IMR-90 (cell line): ENCODE results near the gene AGR3. TPM values are rescaled to one million over a fixed set of nuclear protein-coding genes. Genes with fewer than 3 reads are reported as not detected.

ENCODE experiments used
- ATAC-seq: fragments of 200-7000 bp; cut with Tn5 transposase; 2 replicates; pipeline ENCODE4 v1.9.1; 2020; ENCODE audit warnings: low read depth, mild to moderate bottlenecking, moderate library complexity
- BruUV-seq: library from RNA; stranded (reverse); fragments of 400-500 nt; replicated peaks from 2 replicates; lab custom pipeline; 2021; lab: Mats Ljungman, UMichigan
- CTCF ChIA-PET: fragments of 300-600 bp; formaldehyde crosslinking; extraction: SDS; loops from one replicate; lab custom pipeline; 2021; ENCODE audit warnings: antibody characterized with exemption; lab: Yijun Ruan, JAX
- POLR2A ChIA-PET: fragments of 300-600 bp; sonication (Branson Sonifier 250); formaldehyde crosslinking; loops from one replicate; lab custom pipeline; 2022; ENCODE audit warnings: antibody characterized with exemption; ENCODE audit not compliant: unreplicated experiment; lab: Charles Lee
- DNase-seq: peaks from one replicate; pipeline ENCODE4 v3.0.0; 2013
- H2AFZ ChIP-seq: replicated peaks from 2 replicates; pipeline ENCODE3; 2013; ENCODE audit warnings: low read length, mild to moderate bottlenecking; ENCODE audit not compliant: poor library complexity
- H2AK5ac ChIP-seq: 2 replicates; pipeline ENCODE4 v1.6.1; 2013; ENCODE audit warnings: low read depth, low read length, inconsistent platforms
- H2AK9ac ChIP-seq: replicated peaks from 2 replicates; pipeline ENCODE3; 2013; ENCODE audit warnings: mild to moderate bottlenecking, low read depth, low read length, moderate library complexity; ENCODE audit not compliant: poor library complexity
- H2BK120ac ChIP-seq: 2 replicates; pipeline ENCODE4 v1.6.1; 2013; ENCODE audit warnings: low read depth, low read length, inconsistent platforms
- H2BK15ac ChIP-seq: 3 replicates; pipeline ENCODE4 v1.6.1; 2013; ENCODE audit warnings: low read depth, low read length, inconsistent platforms
- H2BK20ac ChIP-seq: 2 replicates; pipeline ENCODE4 v1.6.1; 2013; ENCODE audit warnings: low read depth, mild to moderate bottlenecking, inconsistent platforms, low read length, moderate library complexity
- H2BK5ac ChIP-seq: 2 replicates; pipeline ENCODE4 v1.6.1; 2013; ENCODE audit warnings: mild to moderate bottlenecking, low read depth, low read length, inconsistent platforms; ENCODE audit not compliant: poor library complexity, severe bottlenecking
- H3K14ac ChIP-seq: replicated peaks from 2 replicates; pipeline ENCODE4 v1.6.1; 2013; ENCODE audit warnings: low read depth, low read length, inconsistent platforms
- H3K18ac ChIP-seq: 2 replicates; pipeline ENCODE4 v1.6.1; 2013; ENCODE audit warnings: low read depth, low read length, control low read depth
- H3K23ac ChIP-seq: 2 replicates; pipeline ENCODE4 v1.6.1; 2013; ENCODE audit warnings: low read depth, low read length, inconsistent platforms
- H3K27ac ChIP-seq: 2 replicates; pipeline ENCODE4 v1.5.1; 2013; ENCODE audit warnings: mild to moderate bottlenecking, control low read depth, low read length; ENCODE audit not compliant: insufficient read depth
- H3K27me3 ChIP-seq: 2 replicates; pipeline ENCODE4 v1.6.1; 2013; ENCODE audit warnings: low read length; ENCODE audit not compliant: control insufficient read depth, insufficient read depth
- H3K36me3 ChIP-seq: 2 replicates; pipeline ENCODE4 v1.6.1; 2013; ENCODE audit warnings: low read length, mixed read lengths; ENCODE audit not compliant: control insufficient read depth, insufficient read depth
- H3K4ac ChIP-seq: 2 replicates; pipeline ENCODE4 v1.6.1; 2013; ENCODE audit warnings: low read depth, low read length, inconsistent platforms
- H3K4me1 ChIP-seq: 2 replicates; pipeline ENCODE4 v1.6.1; 2013; ENCODE audit warnings: low read length, mixed read lengths; ENCODE audit not compliant: control insufficient read depth, insufficient read depth
- H3K4me2 ChIP-seq: 2 replicates; pipeline ENCODE4 v1.6.1; 2013; ENCODE audit warnings: low read depth, mild to moderate bottlenecking, control low read depth, low read length, moderate library complexity
- H3K4me3 ChIP-seq: 2 replicates; pipeline ENCODE4 v1.5.1; 2013; ENCODE audit warnings: low read depth, mild to moderate bottlenecking, control low read depth, low read length, moderate library complexity; ENCODE audit not compliant: insufficient read depth
- H3K56ac ChIP-seq: 2 replicates; pipeline ENCODE4 v1.6.1; 2013; ENCODE audit warnings: low read length, inconsistent platforms; ENCODE audit not compliant: insufficient read depth; ENCODE audit errors: extremely low read depth
- H3K79me1 ChIP-seq, 2 experiments: 2 replicates each; pipeline ENCODE4 v1.6.1; 2013; ENCODE audit warnings: low read length in 2 of 2, inconsistent platforms in 1 of 2, low read depth in 1 of 2
- H3K9ac ChIP-seq: 2 replicates; pipeline ENCODE4 v1.6.1; 2013; ENCODE audit warnings: low read depth, low read length, control low read depth
- H3K9me1 ChIP-seq: 2 replicates; pipeline ENCODE4 v1.6.1; 2013; ENCODE audit warnings: low read length, inconsistent platforms; ENCODE audit not compliant: insufficient read depth
- H3K9me3 ChIP-seq: 2 replicates; pipeline ENCODE4 v1.6.1; 2013; ENCODE audit warnings: low read length; ENCODE audit not compliant: control insufficient read depth, insufficient read depth
- H4K20me1 ChIP-seq: 2 replicates; pipeline ENCODE4 v1.6.1; 2013; ENCODE audit warnings: low read length, inconsistent platforms; ENCODE audit not compliant: insufficient read depth
- H4K5ac ChIP-seq: 2 replicates; pipeline ENCODE4 v1.6.1; 2013; ENCODE audit warnings: mild to moderate bottlenecking, low read depth, low read length, control low read depth
- H4K8ac ChIP-seq, 2 experiments: 2 replicates each; pipeline ENCODE4 v1.6.1; 2013; ENCODE audit warnings: low read depth in 2 of 2, low read length in 2 of 2, control low read depth in 1 of 2, inconsistent platforms in 1 of 2
- H4K91ac ChIP-seq: 2 replicates; pipeline ENCODE4 v1.6.1; 2013; ENCODE audit warnings: low read depth, low read length, inconsistent platforms; ENCODE audit not compliant: insufficient read depth
- FOS ChIP-seq: fragments of 150-350 bp; IDR thresholded peaks from 2 replicates; pipeline ENCODE4 v1.6.1; 2016; ENCODE audit warnings: low read depth, low read length
- MAFK ChIP-seq: IDR thresholded peaks from 2 replicates; pipeline ENCODE4 v1.6.1; 2012; ENCODE audit warnings: low read depth, low read length, improper control_type of control experiment
- MAZ ChIP-seq: IDR thresholded peaks from 2 replicates; pipeline ENCODE4 v1.6.1; 2012; ENCODE audit warnings: low read depth, mild to moderate bottlenecking, low read length, improper control_type of control experiment, moderate library complexity, borderline replicate concordance
- NFE2L2 ChIP-seq: fragments of 150-350 bp; IDR thresholded peaks from 2 replicates; pipeline ENCODE4 v1.6.1; 2016; ENCODE audit warnings: low read depth, mild to moderate bottlenecking, low read length
- POLR2A ChIP-seq: IDR thresholded peaks from 2 replicates; pipeline ENCODE4 v1.6.1; 2012; ENCODE audit warnings: mild to moderate bottlenecking, low read depth, low read length
- RAD21 ChIP-seq: IDR thresholded peaks from 2 replicates; pipeline ENCODE4 v1.6.1; 2012; ENCODE audit warnings: low read length, improper control_type of control experiment
- RCOR1 ChIP-seq: IDR thresholded peaks from 2 replicates; pipeline ENCODE4 v1.6.1; 2012; ENCODE audit warnings: mild to moderate bottlenecking, low read length, improper control_type of control experiment; ENCODE audit not compliant: insufficient replicate concordance
- SMC3 ChIP-seq: fragments of 150-350 bp; IDR thresholded peaks from 2 replicates; pipeline ENCODE4 v1.6.1; 2016; ENCODE audit warnings: low read depth, mild to moderate bottlenecking, antibody characterized with exemption, low read length, moderate library complexity
- WGBS, 2 experiments: methylation state at CpG; one replicate each; pipeline versions ENCODE4 v1.1.5 to v1.1.7; 2013; ENCODE audit warnings: missing lambda C conversion rate in 2 of 2; ENCODE audit not compliant: insufficient read length in 1 of 2; ENCODE audit errors: extremely low coverage in 2 of 2; 5-methylcytosine and 5-hydroxymethylcytosine counted together
- dilution Hi-C: fragments of 300-500 bp; cut with HindIII; formaldehyde crosslinking; loops from one replicate; pipeline ENCODE4 v1.14.3; 2018; ENCODE audit warnings: low sequenced_read_pairs; ENCODE audit not compliant: unreplicated experiment
- in situ Hi-C: fragments of 300-500 bp; cut with MboI; formaldehyde crosslinking; loops from 3 replicates; pipeline ENCODE4 v1.14.3; 2019; ENCODE audit warnings: low sequenced_read_pairs, inconsistent platforms, mixed read lengths
- intact Hi-C: fragments of 100-400 bp; cut with micrococcal nuclease; formaldehyde crosslinking; loops from 2 replicates; pipeline ENCODE4 v1.10.0; 2022
- polyA plus RNA-seq, 3 experiments: library from polyadenylated mRNA; depleted of rRNA; stranded (reverse); fragments of >200 nt; gene quantifications; 2 replicates each; pipeline ENCODE4 v1.2.3, GENCODE V29; 2012; ENCODE audit warnings: low replicate concordance in 1 of 3
- total RNA-seq: library from RNA; depleted of rRNA; stranded (reverse); fragments of >200 nt; gene quantifications from 2 replicates; pipeline ENCODE4 v1.2.3, GENCODE V29; 2012
- TF ChIP-seq, protein P1 (sequence below): conservative IDR thresholded peaks from 2 replicates; pipeline ENCODE4 v1.5.1; 2012; ENCODE audit warnings: mild to moderate bottlenecking, low read depth, low read length, improper control_type of control experiment

Gene AGR3
- total and polyA plus RNA-seq, 2 of the 4 experiments (the other 2 are of a cell fraction) = not detected

DNA sequence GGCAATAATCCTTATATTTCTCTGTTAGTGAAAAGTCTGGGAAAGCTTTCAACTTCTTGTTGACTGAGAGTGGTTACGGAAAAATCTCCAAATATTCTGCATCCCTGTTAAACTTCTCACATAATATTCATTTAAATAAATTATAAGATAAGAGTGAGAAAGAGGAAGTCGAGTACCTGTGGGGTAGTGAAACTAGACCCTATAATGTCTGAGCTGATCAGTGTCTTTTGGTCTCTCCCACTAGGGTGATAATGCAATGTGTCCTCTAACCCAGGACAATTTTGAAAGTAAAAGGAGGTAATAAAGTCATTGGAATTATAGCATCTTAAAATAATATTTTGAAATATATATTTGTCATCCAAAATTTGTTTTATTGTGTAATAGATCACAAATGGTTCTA is 2.1 kb upstream of the AGR3 start:
- Histone ChIP-seq H4K8ac (no peak overlapping the region), H4K5ac (no peak overlapping the region), H3K56ac (no peak overlapping the region), H2BK20ac (no peak overlapping the region), H4K91ac (no peak overlapping the region), H3K4me1 (no peaks in the 10 kb centered on the region), H3K18ac (no peak overlapping the region), H2BK120ac (no peak overlapping the region), H2BK5ac (no peak overlapping the region), H2AFZ (no peak overlapping the region), H3K79me1 (no peaks in the 10 kb centered on the region), H3K9me3 (no peaks in the 10 kb centered on the region), H3K9ac (no peak overlapping the region), H3K36me3 (no peaks in the 10 kb centered on the region), H3K4me3 (no peak overlapping the region), H2AK5ac (no peak overlapping the region), H3K27ac (no peak overlapping the region), H2BK15ac (no peak overlapping the region), H3K23ac (no peak overlapping the region), H4K20me1 (no peaks in the 10 kb centered on the region), H3K9me1 (no peaks in the 10 kb centered on the region), H3K4me2 (no peak overlapping the region), H3K27me3 (no peaks in the 10 kb centered on the region), H3K14ac (no peak overlapping the region), H3K4ac (no peak overlapping the region), H2AK9ac (no peak overlapping the region)
- intact Hi-C loops = no loop called here
- dilution Hi-C loops = no loop called here
- ChIA-PET CTCF (no interaction called here), POLR2A (no interaction called here)
- in situ Hi-C loops = no loop called here
- no peak for ATAC-seq
- DNase-seq = no peak
- WGBS, 2 experiments = no CpG with 5 or more reads among the region's 2 CpGs
- BruUV-seq = no TSS peak
- no peak for TF ChIP-seq POLR2A
- TF ChIP-seq MAFK = no peak
- TF ChIP-seq FOS = no peak
- TF ChIP-seq MAZ = no peak
- TF ChIP-seq, protein P1, sequence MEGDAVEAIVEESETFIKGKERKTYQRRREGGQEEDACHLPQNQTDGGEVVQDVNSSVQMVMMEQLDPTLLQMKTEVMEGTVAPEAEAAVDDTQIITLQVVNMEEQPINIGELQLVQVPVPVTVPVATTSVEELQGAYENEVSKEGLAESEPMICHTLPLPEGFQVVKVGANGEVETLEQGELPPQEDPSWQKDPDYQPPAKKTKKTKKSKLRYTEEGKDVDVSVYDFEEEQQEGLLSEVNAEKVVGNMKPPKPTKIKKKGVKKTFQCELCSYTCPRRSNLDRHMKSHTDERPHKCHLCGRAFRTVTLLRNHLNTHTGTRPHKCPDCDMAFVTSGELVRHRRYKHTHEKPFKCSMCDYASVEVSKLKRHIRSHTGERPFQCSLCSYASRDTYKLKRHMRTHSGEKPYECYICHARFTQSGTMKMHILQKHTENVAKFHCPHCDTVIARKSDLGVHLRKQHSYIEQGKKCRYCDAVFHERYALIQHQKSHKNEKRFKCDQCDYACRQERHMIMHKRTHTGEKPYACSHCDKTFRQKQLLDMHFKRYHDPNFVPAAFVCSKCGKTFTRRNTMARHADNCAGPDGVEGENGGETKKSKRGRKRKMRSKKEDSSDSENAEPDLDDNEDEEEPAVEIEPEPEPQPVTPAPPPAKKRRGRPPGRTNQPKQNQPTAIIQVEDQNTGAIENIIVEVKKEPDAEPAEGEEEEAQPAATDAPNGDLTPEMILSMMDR = no peak
- no peak for TF ChIP-seq RAD21
- no peak for TF ChIP-seq NFE2L2
- TF ChIP-seq SMC3 = no peak
- TF ChIP-seq RCOR1 = no peak
